Activated CD4-positive, alpha-beta T cell treated with anti-CD3 and anti-CD28 coated beads for 4 hours (primary cell): ENCODE results near the gene MZT2A.
"Not testable (repeated sequence)": the region's sequence is repeated elsewhere in the genome, so short reads cannot be mapped to it uniquely, and the experiment has no call there.

Experiments used
- DNase-seq, 2 donors: peaks; one replicate each; pipeline ENCODE4 v3.0.0-alpha.2; 2020

MZT2A gene

DNA sequence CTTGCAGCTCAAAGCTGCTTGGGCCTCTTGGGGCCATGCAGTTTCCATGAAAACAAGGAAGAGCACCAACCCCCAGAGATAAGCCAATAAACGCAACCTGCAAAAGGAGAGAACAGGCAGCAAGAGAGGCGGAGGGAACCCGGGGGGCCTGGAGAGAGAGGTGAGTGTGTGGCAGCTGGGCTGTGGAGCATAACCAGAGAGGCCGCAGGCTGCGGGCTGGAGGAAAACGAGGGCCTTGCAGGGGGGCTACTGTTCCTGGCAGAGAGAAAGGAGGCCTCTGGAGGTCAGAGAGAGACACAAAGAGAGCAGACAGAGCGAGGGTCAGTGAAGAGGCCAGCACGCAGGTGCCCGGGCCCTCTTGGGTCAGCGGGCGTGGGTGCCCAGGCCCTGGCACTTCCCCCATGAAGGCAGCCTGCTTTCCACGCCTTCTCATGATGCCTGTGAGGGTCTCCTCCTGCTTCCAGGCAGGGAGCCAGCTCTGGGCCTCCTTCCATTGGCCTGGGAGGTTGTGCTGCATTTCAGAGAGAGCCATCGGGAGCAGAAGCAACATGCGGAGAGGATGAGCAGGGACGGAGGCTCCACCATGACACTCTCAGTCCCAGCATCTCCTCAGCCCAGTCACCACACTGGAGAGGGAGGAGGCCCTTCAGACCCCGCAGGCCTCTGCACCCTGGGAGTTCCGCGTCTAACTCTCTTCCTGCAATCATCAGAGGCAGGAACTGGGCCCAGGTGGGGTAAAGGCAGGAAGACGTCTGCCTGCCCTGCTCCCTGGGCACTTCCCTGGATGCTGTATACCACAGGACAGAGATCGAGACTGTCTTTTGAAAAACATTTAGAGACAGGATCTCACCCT is 1.4 kb downstream of the MZT2A start:
- DNase-seq, result peak; percentile 16 to 24

GRCh38 chr2:131488306-131489205 is 3.6 kb downstream of the MZT2A start:
- no peak for DNase-seq

DNA sequence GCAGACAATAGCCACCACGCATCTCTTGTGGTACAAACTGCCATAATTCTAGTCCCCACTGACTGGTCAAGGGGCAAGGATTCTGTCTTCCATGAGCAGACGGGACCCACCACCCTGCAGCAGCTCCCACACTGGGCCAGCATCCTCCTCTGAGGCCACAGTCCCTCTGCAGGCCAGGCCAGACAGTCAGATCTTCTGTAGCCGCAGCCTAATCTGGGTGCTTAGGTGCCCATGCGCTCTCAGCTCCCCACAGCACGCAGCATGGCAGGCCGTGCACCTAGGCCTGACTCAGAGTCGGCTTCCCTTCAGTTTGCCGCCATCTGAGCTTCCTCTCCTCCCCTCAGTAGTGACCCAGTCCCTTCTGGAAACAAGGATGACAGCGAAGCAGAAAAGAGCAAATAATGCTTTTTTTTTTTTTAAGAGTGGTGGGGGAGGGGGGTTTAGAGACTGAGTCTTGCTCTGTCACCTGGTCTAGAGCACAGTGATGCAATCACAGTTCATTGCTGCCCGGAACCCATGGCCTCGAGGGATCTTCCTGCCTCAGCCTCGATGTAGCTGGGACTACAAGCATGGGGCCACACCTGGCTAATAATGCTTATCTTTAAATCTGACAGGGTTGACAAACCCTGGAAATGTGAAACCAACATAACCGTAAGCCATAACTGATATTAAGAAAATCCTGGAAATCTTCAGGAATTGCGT is 5.8 kb downstream of the MZT2A start:
- DNase-seq, result not testable (repeated sequence)

DNA sequence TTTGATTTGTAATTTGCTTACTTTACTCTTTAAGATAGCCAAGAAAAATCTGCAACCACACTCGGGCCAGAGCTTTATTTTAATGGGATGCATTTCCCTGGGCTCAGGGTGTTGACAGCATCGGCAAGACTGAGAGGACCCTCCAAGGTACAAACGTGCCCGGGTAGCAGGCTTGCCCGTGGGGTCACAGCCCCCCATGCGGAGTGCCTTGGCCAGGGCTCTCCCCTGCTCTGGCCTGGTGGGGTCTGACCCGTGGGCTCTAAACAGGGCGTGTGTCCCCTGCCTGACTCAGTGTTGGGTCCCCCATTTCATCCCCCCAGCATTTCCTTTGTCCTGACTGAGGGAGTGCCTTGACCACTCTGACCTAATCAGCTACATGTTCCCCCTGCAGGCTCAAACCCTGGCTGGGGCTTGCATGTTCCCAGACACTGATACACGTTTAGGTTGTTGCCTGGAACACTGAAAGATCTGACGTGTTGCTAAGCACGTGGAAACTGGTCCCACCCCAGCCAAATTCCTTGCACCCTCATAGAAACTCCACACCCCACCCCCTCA is 7.2 kb downstream of the MZT2A start:
- DNase-seq, result not testable (repeated sequence)

DNA sequence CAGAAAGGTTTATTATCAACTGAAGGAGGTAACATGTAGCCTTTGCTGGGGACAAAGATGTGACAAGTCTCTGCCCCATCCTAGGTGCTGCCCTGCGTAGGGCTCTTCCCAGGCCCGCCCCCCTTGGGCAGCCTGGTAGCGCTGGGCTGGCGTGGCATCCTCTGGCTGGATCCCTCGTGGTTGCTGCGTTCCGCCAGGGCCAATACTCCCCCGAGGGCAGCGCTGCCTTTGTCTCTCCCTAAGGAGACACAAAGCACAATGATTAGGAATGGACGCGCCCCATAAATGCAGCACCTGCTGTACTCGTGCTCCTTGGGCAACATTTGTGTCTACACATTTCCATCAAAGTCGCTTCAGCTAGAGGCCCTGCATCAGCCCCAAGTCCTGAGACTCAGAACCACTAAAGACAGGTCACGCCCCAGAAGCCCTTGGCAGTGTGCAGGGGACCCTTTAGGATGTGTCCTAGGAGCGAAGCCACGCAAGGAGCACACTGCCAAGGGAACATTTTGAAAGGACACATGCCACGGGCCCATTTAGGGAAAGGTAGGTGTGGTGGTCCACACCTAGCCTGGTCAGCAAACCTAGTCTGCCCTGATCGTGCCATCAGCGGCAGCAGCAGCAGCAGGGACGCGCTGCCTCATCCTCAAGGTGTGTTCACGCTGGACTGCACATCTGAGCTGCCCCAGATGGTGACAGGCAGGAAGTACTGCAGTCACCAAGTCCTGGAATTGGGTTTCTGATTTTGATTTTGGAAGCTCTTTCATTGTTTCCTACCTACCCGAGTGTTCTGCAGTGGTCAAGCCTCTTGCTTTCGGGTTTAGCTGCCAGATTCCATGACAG is 8.0 kb downstream of the MZT2A start:
- not testable (repeated sequence) for DNase-seq

DNA sequence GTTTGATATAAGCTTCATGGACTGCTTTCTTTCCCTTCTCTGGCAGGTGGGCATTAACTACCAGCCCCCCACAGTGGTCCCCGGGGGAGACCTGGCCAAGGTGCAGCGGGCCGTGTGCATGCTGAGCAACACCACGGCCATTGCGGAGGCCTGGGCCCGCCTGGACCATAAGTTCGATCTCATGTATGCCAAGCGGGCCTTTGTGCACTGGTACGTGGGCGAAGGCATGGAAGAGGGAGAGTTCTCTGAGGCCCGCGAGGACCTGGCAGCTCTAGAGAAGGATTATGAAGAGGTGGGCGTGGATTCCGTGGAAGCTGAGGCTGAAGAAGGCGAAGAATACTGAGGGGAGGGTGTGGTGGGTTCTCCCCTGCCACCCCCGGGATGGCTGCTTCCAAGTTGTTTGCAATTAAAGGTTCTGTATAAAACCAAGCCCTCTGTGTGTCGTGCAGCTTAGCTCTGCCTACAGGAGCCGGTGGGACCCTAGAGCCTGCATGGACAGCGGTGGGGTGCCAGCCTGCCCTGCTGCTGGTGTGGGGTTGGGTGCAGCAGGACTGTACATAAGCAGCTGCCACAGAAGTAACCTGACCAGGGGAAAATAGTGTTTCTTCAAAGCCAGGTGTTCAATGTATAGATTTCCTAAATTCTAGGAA is 9.6 kb downstream of the MZT2A start:
- not testable (repeated sequence) for DNase-seq

DNA sequence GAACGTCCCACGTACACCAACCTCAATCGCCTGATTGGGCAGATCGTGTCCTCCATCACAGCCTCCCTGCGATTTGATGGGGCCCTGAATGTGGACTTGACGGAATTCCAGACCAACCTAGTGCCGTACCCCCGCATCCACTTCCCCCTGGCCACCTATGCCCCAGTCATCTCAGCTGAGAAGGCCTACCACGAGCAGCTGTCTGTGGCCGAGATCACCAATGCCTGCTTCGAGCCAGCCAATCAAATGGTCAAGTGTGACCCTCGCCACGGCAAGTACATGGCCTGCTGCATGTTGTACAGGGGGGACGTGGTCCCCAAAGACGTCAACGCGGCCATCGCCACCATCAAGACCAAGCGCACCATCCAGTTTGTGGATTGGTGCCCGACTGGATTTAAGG is 11.8 kb downstream of the MZT2A start:
- DNase-seq, result not testable (repeated sequence)

DNA sequence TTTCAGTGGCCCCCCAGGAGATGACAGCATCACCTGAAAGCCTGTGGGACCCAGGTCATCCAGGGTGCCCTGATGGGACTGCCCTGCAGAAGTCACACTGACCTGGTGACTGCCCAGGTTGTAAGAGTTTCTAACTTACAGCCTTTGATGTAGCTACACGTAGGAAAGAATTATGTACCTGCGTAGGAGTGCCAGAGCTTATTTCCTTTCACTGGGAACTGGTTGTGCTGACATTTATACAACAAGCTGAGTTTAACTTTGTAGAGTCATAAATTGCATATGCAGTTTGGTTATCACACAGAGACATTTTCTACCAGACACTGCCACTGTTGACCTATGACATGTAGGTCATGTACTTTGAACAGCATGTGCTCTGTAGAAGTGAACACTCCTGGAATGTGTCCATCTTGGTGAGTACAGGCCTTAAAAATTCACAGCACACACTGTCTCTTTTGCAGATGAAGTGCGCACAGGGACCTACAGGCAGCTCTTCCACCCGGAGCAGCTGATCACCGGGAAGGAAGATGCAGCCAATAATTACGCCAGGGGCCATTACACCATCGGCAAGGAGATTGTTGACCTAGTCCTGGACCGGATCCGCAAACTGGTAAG is 13.2 kb downstream of the MZT2A start:
- not testable (repeated sequence) for DNase-seq

- not testable (repeated sequence) for DNase-seq
Measured at GRCh38 chr2:131478074-131478849, 13.9 kb downstream of the MZT2A start.

DNA sequence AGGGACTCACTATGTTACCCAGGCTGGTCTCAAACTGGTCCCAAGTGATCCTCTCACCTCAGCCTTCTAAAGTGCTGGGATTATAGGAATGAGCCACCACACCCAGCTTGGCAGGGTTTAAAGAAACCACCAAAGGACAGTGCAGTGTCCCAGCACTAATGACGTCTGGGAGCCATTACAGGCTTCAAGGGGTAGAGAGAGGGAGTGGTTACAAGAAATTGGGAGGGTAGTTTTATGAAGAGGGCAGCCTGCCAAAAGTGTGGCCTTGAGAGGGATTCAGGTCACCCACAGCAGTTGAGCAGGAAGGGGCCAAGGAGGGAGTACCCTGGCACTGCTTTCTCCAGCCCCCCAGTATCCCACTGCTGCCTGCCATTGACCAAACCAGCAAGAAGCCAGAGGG is 15.0 kb downstream of the MZT2A start:
- DNase-seq, result not testable (repeated sequence)

DNA sequence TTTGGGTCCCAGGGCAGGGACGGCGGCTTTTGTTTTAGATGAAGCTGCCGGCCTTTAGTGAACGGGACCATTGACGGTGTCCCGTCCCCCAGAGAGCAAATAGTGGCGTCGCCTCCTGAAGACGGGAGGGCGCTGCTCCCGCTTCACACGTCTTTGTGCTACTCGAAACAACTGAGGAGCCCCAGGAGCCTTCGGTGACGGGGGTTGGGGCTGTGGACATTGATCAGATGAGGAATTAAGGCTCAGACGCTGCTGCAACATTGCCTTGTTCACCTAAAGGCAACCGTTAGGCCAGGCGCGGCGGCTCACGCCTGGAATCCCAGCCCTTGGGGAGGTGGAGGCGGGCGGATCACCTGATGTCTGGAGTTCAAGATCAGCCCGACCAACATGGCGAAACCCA is 15.8 kb downstream of the MZT2A start:
- DNase-seq, result not testable (repeated sequence)

GRCh38 chr2:131475831-131476230 is 16.4 kb downstream of the MZT2A start, which contains the start of gene TUBA3D:
TUBA3D (plus strand) TSS chr2:131476119; CDS start chr2:131476200, 81 bp downstream.
- no peak for DNase-seq

DNA sequence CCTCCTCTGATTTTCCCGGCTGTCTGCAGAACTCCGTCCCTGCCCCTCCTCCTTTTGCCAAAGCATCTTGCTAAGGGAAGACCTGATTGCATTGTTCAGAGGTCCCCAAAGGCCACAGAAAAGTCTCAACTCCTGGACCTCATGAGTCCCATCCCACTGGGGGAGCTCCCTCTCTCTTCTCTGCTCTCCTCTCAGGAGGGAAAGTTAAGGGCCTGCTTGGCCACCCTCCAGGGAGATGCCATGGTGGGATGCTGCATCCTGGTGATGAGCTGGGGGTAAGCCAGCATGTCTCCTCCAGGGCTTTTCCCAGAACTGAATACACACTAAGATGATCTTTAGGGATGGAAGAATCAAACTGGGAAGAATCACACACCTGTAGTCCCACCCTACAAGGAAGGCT is 18.9 kb downstream of the MZT2A start:
- not testable (repeated sequence) for DNase-seq

- DNase-seq, result not testable (repeated sequence)
Measured at GRCh38 chr2:131471624-131472023, 20.6 kb downstream of the MZT2A start.

DNA sequence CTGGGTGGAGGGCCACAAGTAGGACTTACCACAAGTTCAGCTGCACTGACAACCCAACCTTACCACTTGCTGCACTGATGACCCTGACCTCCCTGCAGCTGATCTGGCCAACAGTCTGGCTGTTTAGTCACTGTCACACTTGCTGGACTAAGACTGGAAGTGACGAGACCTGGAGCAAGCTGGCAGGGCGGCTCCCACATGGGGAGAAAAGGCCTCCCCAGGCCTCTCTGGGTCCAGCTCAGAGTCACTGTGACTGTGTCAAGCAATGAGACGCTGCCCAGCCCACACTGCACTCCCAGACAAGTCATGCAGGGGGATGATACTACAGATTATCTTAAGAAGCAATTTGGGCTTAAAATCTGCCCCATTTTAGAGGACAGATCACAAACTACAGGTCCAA is 21.3 kb downstream of the MZT2A start:
- not testable (repeated sequence) for DNase-seq

- not testable (repeated sequence) for DNase-seq
Measured at GRCh38 chr2:131467722-131468121, 24.5 kb downstream of the MZT2A start.

- not testable (repeated sequence) for DNase-seq
Measured at GRCh38 chr2:131454914-131455313, 37.3 kb downstream of the MZT2A start.

DNA sequence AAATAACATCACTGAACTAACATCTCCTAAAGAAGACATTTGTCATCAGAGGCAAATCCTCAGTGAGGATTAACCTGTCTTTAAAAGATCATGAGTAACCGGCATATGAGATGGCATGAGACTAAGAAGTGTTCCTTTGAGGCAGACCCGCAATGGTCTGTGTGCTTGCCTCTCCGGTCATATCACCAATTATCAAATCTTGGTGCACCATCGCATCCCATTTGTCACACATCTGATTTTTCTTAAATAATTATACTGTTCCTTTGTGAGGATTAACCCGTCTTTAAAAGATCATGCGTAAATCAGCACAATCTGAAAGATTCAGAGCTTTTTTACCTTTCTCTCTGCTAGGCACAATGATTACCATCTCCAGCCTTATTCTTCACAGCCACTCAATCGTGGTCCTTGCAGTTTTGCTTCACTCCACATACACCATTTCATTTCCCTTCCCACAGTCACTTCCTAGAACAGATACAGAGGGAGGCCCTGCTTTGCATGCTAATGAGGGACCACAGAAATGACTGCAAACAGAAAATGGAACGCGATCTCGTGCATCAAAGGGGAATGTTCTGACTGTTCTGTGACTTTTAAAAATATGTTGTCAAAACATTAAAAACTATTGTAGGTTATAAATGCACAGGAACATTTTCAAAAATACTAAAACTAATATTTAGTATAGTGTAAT is 40.8 kb downstream of the MZT2A start:
- DNase-seq, result not testable (repeated sequence)

DNA sequence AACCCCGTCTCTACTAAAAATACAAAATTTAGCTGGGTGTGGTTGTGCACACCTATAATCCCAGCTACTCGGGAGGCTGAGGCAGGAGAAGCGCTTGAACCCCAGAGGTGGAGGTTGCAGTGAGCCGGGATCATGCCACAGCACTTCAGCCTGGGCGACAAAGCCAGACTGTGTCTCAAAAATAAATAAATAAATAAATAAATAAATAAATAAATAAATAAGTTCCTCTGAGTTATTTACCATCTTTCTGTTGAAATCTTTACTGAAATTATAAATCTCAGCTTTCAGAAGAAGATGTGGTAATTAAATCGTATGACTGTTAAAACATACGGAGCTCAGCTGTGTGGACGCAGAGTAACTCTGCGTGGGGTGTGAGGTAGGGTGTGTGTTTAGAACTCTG is 44.2 kb downstream of the MZT2A start:
- DNase-seq, result not testable (repeated sequence)
